Esophagus muscularis mucosa (tissue), 3 donors: ENCODE data around the gene ADAMTS9.

Source experiments
- CTCF ChIP-seq, 3 experiments: fragments of 200-600 bp in 2 of 3; fragments of 450-650 bp in 1 of 3; sonication (generic) in 2 of 3; IDR thresholded peaks; one replicate each; pipeline ENCODE4 v1.5.1; 2017 to 2019; ENCODE audit warnings: antibody characterized with exemption in 3 of 3, mild to moderate bottlenecking in 2 of 3, moderate library complexity in 1 of 3
- POLR2AphosphoS5 ChIP-seq, 2 donors: sonication (generic); formaldehyde crosslinking; IDR thresholded peaks; one replicate each; pipeline ENCODE4 v1.6.1; 2017; ENCODE audit warnings: antibody characterized with exemption in 2 of 2

- no peak for TF ChIP-seq CTCF (IDR thresholded peaks at IDR 0.05)
- TF ChIP-seq POLR2AphosphoS5 (IDR thresholded peaks at IDR 0.05): no peak
Measured at GRCh38 chr3:64686446-64686908, 1.3 kb downstream of the ADAMTS9 start.
